GM19324 (cell line): ENCODE measurements around the gene GNA14.
"Not testable (repeated sequence)": the region's sequence is repeated elsewhere in the genome, so short reads cannot be mapped to it uniquely, and the experiment has no call there.

Source experiments
- ATAC-seq: cut with Tn5 transposase; IDR thresholded peaks from one replicate; pipeline ENCODE4 v1.9.1; 2021; ENCODE audit warnings: mild to moderate bottlenecking, moderate library complexity; ENCODE audit not compliant: unreplicated experiment, low FRiP score

GNA14 gene

GRCh38 chr9:77647267-77648233 is 572 bp downstream of the GNA14 start:
- no peak for ATAC-seq

- ATAC-seq = no peak
Measured at GRCh38 chr9:77643871-77644270, 4.3 kb downstream of the GNA14 start.

GRCh38 chr9:77640741-77641580 is 7.2 kb downstream of the GNA14 start:
- ATAC-seq = no peak

GRCh38 chr9:77632652-77633051 is 15.5 kb downstream of the GNA14 start:
- no peak for ATAC-seq

GRCh38 chr9:77628864-77629263 is 19.3 kb downstream of the GNA14 start:
- ATAC-seq = not testable (repeated sequence)

- ATAC-seq = no peak
Measured at GRCh38 chr9:77616191-77616590, 31.9 kb downstream of the GNA14 start.

GRCh38 chr9:77614645-77615044 is 33.5 kb downstream of the GNA14 start:
- no peak for ATAC-seq

- ATAC-seq = no peak
Measured at GRCh38 chr9:77606526-77606925, 41.6 kb downstream of the GNA14 start.

GRCh38 chr9:77605449-77606220 is 42.5 kb downstream of the GNA14 start:
- no peak for ATAC-seq

- ATAC-seq = no peak
Measured at GRCh38 chr9:77604316-77604715, 43.8 kb downstream of the GNA14 start.

GRCh38 chr9:77602852-77603251 is 45.3 kb downstream of the GNA14 start:
- no peak for ATAC-seq

GRCh38 chr9:77601476-77602099 is 46.5 kb downstream of the GNA14 start:
- ATAC-seq = no peak

- ATAC-seq = no peak
Measured at GRCh38 chr9:77600810-77601209, 47.3 kb downstream of the GNA14 start.

- no peak for ATAC-seq
Measured at GRCh38 chr9:77599492-77599891, 48.6 kb downstream of the GNA14 start.

- ATAC-seq = no peak
Measured at GRCh38 chr9:77598991-77599390, 49.1 kb downstream of the GNA14 start.

GRCh38 chr9:77598524-77598923 is 49.6 kb downstream of the GNA14 start:
- no peak for ATAC-seq

- ATAC-seq = no peak
Measured at GRCh38 chr9:77597057-77597456, 51.1 kb downstream of the GNA14 start.

GRCh38 chr9:77595426-77596095 is 52.6 kb downstream of the GNA14 start:
- no peak for ATAC-seq

GRCh38 chr9:77594963-77595362 is 53.2 kb downstream of the GNA14 start:
- ATAC-seq = no peak

GRCh38 chr9:77593528-77593927 is 54.6 kb downstream of the GNA14 start:
- ATAC-seq = no peak
